DMS79 treated with DMSO at 0.1 percent for 48 hours (cell line): ENCODE measurements around the gene PDK2.
A peak's percentile ranks its signal among the peaks of the same experiment; 100 is the strongest.

Source experiments
- DNase-seq: peaks from one replicate; lab custom pipeline; 2025; lab: John Stamatoyannopoulos, UW

The PDK2 gene

DNA sequence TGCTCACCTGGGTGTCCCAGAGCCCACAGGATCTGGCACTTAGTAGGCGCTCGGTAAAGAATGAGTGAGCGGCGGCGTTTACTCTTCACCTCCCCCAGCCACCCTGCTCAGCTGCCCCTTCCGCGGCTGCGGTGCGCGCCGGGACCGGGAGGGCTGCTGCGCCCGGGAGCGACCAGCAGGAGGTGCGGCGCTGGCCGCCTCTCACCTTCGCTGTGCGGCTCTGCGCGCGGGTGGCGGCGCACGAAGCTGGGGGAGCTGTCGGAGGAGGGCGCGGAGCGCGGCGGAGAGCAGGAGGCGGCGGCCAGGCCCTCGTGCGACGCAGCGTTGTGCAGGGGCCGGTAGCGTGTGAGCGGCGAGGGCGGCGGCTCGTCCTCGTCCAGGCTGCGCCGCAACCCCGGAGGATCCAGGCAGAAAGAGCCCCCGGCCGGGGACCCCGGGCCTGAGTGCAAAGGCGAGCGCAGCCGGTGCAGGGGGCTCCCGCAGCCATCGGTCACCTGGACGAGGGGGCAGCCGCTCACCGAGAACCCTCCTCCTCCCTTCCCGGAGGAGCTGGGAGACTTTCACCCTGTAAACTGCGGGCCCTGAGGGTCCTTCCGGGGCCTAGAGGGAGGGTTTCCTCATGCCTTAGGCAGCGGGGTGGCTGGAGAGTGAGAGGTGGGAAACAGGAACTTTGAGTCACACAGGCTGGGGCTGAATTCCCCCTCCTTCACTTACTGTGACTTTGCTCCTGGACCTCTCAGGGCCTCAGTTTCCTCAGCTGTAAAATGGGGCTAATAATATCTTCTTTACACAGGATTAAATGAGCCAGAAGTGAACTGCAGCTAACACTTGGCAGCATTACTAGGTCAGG, 22.3 kb downstream of the PDK2 start:
- no peak for DNase-seq

DNA sequence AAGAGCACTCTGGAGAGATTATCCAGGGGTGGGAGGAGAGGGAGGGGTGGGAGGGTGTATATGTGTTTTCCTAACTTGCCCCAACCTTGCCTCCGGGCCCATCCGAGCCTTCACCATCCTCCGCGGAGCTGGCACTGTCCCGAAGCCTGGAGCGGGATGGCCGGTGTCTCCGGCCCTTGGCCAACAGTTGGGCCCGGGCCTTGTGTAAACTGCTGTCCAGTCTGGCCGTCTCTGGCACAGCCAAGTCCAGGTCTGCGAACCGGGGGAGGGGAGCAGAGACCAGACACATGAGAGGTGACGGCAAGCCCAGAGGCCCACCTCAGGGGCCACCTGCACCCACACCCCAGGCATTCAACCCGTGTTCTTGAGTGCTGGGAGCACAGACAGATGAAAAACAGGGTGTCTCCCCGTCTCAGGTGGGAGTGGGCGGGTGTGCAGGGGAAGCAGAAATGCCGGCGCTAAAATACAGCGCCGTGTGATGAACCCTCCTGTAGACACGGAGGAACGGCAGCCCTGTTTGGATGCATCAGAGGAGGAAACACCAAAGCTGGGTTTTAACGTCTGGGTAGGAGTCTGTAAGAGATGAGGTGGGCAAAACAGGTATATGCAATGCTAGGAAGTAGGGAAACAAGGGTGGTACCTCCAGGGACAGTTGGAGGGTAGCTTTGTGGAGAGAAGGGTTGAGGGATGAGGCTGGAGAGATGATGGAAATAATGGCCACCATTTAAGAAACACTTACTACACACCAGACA, 23.1 kb downstream of the PDK2 start:
- no peak for DNase-seq

DNA sequence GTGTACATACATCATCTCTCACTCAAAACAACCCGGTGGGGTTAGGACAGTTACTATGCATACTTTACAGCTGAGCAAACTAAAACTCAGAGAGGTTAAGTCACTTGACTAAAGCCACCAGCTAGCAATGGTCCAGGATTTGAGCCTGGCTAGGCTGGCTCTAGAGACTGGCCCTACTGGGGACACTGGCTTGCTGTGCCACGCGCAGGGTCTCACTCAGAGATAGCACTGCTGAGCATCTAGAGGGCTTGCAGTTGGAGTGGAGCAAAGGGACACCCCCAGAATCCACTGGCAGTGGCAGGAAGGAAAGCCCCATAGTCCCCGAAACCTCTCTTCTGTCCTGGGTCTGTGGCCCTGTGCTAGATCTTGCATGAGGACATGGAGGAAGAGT, 23.7 kb downstream of the PDK2 start:
- DNase-seq: no peak

DNA sequence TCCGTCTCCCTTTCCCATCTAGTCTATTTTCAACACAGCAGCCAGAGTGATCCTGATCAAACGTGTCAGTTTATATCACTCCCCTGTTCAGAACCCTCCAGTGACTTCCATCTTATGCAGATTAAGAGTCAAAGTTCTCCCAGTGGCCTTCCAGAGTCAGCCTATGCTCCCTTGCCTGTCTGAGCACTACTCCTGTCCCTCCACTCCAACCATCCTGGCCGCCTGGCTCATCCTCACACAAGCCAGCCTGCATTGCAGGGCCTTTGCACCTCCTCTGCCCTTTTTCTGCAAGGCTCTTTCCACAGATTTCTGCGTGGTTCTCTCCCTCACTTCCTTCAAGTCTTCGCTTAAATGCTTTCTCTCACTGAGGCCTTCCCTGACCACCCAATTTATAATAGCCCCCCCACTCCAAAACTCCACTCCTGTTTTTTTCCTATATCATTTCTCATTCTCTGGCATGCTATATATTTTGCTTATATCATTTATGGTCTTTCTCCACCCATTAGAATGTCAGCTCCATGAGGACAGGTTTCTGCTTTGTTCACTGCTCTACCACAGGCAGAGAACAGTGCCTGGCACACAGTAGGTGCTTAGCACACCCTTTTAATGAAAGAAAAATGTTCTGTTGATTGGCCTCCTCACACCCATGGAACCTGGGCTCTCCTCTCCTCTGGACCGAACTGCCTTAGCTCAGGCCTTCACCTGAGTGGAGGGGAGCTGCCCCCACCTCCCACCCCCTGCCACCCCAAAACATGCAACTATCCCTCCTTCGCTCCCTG, 25.5 kb downstream of the PDK2 start:
- no peak for DNase-seq

DNA sequence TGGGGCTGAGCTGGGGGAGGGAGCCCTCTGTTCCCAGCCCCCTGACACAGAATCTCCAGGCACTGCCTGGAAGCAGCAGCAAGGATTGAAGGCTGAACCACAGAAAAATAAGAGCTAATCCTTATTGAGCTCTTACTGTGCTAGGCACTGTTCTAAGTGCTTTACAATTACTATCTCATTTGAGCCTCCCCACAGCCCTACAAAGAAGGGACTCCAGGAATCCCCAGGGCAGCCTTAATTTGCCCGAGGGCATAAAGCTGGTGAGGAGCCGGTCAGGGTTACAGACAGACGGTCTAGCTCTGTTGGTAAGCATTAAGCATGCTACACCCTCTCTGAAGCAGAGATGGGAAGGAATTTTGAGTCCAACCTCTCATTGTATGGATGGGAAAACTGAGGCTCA, 27.8 kb downstream of the PDK2 start:
- DNase-seq: no peak

DNA sequence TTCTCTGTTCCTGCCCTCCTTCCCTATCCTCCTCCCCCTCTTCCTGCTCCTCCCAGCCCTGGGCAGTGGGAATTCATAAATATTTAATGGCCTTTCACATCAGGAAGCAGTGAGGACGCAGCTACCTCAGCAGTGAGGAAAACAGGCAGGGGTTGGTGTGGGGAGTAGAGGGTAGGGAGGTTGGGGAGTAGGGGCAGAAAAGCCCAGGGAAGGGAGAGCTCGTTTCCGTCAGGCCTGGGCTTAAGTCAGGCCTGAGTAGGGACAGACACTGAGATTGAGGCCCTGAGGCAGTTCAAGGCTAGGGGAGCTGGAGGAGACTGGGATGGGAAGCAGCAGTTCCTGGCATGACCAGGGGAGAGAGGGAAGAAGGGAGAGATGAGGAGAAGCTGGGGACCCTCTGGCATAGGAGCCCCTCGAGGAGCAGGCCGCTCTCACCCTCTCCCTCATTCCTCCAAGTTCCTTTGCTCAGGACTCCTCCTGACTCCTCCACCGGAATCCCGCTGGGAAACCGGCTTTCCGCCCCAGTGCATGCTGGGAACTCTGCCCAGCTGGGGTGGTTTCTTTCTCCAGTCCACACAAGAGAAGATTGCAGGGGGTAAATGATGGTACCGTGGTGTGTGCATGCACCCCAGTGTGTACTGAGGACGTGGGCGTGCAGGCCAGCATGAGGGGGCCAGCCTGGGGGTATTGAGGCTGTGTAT, 28.6 kb downstream of the PDK2 start:
- DNase-seq: no peak

DNA sequence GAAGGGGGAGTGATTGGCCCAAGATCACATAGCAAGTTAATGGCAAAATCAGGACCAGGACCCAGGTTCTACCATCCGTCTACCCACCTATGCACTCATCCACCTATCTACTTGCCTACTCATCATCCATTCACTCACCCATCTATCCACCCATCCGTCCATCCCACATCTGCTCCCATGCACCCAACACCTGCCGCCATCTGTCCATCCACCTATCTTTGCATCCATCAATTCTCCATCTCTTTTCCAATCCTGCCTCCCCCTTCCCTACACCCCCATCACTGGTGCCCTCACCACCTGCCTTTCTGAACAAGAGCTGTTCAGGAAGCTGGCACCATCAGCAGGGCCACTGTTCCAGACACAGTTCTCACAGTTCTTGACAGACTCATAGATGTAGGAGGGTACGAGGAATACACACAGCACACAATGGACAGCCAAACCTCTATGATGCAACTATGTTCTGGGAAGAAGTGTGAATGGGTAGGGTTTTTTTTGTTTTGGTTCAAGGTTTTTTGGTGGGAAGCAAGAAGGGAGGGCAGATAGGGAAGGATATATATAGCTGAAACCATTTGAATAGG, 30.4 kb downstream of the PDK2 start:
- DNase-seq: no peak

DNA sequence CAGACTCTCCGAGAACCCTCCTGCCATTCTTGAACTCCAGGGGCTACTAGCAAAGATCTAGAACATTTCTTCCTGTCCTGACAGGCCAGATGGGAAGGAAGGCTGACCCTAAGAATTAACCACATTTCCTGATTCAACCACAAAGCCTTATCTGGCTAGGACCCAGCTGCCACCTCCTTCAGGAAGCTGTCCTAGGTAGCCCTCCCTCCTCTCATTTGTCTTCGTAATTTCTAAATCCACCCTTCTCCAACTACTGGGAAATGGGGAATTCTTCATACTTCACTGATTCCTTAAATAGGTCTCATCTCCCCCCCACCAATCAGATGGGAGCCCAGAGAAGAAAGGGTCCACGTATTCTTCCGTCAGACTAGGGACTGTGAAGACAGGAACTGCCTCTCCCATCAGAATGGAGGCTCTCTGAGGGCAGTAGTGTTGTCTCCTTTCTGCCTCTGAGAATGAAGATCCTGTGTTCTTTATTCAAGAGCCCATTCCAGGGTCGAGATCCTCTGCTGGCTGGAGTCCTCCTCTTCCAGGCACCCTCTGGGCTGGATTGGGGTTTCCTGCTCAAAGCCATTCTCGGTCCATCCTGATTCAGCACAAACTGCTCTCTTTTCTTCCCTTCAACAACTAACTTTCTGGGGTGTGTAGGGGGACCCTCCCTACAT, 32.7 kb downstream of the PDK2 start:
- DNase-seq: no peak

DNA sequence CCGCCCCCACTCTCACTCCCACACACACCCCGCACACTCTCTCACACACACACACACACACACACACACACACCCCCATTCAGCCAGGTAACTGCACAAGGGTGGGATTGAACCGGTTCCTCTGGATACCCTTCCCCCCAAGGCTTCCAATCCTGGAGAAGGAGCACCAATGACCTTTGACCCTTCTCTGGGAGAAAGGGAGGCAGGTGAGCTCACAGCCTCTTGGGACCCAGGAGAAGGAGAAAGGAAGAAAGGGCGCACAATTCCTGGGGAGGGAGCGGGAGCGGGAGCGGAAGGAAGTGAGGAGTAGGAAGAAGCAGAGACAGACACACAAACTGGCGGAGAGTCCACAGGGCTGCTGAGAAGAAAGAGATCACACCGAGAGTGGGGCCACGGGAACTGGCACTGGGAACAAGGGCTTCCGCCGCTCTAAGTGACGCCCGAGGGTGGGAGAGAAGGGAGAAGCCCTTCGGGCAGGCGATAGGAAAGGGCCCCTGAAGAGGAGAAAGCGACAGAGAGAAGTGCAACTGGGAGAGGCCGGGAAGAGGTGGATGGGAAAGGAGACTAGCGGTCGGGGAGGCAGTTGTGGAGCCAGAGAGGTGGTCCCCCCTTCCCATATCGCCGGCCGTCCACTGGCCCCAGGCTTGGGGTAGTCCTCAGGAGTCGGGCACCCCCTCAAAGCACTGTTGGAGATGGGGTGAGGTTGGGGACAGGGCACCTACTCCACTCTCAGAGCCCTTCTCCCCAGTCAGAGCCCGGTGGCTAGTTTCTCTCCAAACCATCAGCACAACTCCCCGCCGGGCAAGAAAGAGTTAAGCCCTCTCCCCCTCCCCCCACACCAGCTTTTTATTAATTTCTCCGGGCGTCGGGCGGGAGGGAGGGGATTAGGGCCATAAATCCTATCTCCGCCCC, 33.5 kb downstream of the PDK2 start:
- no peak for DNase-seq

DNA sequence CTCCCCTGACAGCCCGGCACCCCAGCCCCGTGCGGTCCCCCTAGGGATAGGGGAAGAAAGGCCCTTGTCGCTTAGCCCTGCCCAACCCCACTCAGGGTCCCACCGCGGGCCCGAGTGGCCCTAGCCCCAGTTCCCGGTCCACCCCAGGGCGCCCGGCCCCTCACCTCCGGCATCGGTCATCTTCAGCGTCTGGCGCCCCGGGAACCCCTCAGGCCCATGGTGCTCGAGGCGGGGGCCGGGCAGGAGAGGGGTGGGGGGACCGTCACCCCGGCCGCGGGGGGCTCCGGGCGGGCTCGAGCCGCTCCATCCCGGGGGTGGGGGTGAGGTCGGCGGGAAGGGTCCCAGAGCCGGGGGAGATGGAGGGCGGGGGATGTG, 34.2 kb downstream of the PDK2 start:
- DNase-seq: no peak

DNA sequence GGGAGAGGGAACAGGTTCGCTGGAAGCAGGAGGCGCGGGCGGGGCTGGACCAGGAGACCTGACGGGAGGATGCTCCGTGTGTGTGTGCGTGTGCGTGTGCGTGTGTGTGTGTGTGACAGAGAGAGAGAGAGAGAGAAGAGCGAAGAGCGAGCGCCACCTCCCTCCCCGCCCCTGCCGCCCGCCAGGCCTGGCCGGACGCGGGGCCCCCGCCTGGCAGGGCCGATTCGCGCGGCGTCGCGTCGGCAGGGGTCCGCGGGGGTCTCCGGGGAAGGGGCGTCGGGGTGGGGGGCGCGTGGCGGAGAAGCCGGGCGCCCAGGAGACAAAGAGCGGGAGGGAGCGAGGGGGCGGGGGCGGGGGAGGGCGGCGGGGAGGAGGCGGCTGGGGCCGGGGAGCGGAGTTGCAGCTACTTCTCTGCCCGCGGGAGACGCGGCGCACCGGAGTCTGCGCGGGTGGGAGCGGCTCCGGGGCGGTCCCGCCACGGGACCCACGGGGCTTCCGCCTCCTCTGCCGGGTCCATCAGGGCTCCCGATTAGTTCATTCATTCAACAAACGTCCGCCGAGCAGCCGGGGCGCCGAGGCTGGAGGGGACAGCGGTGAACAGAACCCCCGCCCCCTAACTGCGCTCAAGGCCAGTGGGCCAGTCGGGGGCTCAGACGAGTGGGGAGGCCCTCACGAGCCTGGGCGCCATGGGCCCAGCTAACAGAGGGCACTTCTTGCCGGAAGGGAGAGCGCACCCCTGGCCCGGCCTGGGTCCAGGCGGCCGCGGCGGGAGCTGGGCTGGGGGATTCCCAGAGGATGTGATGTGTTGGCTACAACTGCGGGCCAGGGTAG, 34.8 kb downstream of the PDK2 start, which contains the start of gene SAMD14:
Gene SAMD14 (minus strand): TSS at position 433 of the 831 bp plus-strand sequence. CDS start 5,201 bp downstream, outside the sequence.
- DNase-seq: peak; percentile 9

DNA sequence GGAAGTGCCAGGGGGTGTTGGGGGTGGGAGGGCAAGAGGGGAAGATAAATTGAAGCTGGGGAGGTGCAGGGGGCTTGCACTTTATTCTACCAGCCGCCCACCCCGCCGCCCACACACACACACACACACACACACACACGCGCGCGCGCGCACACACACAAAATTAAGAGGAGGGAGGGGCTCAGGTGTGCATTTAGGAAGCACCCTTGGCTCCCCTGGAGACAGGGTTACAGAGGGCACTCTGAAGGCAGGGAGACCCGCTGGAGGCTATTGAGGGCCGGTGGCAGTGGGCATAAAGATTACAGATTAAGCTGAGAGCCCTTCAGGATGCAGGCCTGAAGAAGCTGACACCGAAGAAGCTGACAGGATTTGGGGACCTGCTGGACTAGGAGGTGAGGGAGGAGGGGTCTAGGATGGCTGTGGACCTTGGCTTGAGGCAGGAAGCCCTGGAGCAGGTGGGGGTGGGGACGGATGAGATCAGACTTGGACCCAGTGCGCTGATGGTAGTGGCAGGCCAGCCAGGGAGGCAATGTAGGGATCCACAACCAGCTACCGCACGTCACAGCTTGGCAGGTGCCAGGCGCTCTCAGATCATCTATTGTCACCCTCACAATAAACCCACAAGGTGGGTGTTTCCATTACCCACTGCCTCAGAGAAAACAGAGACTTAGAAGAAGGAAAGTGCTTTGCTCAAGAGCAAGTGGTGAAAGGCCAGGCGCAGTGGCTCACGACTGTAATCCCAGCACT, 35.6 kb downstream of the PDK2 start:
- peak; percentile 24 for DNase-seq

DNA sequence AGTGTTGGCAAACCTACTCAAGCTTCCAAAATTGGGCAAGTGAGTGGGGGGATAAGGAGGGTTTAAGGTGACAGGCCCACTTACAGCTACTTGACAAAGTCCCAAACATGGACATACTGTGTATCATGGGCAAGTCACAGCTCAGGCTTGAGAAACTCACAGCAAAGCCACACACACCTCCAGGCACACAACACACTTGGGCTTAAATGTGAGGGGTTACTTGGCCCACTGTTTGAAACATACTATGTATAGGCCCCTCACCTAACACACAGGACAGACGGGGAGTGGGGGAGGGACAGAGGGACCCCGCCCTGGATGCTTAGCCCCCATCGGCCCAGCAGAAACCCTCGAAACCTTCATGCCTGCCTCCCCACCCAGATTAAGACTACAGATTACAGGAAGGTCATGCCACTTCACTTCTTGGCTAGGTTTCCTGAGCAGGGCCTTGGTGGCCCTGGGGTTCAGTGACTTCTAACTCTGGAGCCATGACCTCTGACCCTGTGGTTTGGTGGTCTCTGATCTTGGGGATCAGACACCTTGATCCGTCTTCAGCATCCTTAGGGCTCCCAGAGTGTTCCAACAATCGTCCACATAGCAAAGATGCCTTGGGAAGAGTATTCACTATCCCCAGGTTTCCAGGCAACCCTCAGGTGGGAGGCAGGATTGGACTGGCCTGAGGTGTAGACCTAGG, 37.1 kb downstream of the PDK2 start:
- DNase-seq: no peak

DNA sequence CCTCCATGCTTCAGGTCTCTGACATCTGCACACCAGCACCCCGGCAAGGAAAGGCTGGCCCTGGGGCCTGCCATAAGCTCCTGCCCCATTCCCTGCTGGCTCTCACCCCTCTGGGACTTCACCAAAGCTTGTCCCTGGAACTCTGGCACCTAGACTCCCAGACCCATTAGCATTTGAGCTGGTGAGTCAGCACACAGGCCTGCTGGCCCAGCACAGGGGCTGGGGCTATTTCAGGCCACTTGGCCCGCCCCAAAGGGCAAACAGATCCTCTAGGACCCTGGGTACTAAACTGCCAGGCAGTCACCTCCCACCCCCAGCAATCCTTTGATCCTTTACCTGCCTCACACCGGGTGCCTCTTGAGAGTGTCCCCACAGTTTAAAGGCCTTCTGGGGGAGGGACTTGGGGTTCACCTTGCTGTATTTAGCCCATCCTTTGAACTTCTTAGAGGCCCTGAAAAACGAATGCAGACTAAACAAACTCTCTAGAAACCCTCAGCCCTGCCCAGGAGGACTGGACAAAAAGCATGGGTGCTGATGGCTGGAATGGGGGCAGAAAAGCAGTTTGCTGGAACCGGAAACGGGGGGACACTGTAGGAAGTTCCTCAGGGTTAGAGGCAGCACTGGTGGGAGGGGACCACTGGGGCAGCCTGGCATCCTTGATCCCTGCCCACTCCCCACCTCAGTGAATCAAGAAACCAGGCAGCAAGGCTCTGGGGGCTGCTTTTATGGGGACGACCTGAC, 38.0 kb downstream of the PDK2 start:
- no peak for DNase-seq

DNA sequence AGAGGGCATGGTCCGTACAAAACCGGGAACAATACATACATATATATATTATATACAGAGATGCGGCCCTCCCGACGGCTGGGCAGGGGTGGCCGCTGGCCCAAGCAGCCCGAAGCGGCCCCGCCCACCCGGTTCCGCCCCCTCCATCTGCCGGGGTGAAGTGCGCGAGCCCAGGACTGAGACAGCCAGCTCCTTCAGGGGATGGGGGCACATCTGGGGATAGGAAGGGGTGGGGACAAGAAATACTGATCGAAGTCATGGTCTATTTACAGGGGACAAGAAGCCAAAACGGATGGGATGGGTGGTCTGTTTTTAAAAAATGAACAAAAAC, 38.6 kb downstream of the PDK2 start:
- DNase-seq: no peak

DNA sequence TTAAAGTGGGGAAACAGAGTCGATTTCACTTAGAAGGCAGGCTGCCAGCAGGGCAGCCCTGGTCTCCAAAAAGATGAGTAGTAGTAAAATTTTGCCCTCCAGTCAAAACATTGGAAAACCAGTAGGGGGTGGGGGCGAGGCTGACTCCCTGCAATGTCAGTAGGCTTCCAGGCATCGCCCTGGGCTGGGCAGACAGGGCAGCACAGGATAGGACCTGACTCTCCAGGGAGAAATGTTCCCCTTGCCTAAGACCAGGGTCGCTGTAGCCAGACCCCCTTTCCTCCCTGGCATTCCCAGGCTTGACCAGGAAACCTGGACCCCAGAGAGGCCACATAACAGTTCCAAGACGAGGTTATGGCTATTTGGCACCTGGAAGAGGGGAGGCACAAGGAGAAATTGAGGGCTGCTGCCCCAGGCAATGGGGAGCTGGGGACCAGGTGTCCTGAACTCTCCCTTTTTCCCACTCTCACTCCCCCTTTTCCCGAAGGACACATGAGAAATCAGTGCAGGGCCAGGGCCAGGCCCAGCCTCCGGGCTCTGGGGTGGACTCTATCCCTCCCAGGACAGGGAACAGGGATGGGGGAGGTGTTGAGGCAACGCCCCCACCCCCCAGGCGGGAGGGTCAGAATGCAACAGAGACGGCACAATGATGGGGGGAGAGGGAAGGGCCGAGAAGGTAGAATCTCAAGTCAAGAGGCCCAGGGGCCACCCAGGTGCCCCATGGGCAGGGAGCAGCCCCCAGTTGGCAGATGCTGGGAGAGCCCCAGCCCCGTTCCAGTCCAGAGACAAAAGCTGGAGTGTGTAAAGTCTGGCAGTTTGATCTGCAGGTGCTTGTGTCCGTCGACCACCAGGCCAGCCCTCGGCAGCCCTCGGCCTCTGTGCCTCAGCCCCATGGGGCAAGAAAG, 39.3 kb downstream of the PDK2 start:
- no peak for DNase-seq
